ENCODE measurements around the gene OR52I2.

Gene OR52I2

DNA sequence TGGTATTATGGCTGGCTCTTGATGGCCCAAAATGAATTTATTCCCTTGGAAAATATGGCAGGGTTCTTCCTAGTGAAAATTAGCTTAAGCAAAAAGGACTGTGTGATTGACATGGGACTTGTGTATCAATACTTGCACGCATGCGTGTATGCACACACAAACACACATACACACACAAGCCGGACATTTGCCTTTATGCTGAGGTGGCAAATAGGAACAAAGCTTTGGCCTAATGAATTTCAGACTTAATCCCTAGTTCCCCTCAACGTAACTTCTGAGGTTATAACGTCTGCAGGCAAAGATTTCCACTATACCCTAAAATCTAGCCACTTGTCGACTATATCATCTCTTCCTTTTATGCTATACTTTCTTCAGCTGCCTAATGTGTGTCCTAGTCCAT lies 2.9 kb upstream of the OR52I2 start:
- Histone ChIP-seq H3K36me3 (ENCODE audit: control insufficient read depth in 4 of 4, insufficient read depth in 4 of 4, low read length in 3 of 4) (no peaks in the 10 kb centered on the region), H3K4me1 (ENCODE audit: control extremely low read depth in 1 of 4, control insufficient read depth in 4 of 4, insufficient read depth in 4 of 4, low read length in 3 of 4) (peaks cover 2 to 12% (median 7%) of the 10 kb centered on the region in 4 experiments), H3K27me3 (replicated peaks in 2 of 5; ENCODE audit: control insufficient read depth in 4 of 5, insufficient read depth in 5 of 5, low read length in 4 of 5) (peaks cover 0 to 37% (median 15%) of the 10 kb centered on the region in 5 experiments), H3K9me3 (ENCODE audit: control extremely low read depth in 1 of 5, control insufficient read depth in 4 of 5, insufficient read depth in 2 of 5, low read depth in 1 of 5, low read length in 4 of 5) (no peaks in the 10 kb centered on the region), H3K4me3 (ENCODE audit: control insufficient read depth in 1 of 7, extremely low read depth in 1 of 7, insufficient read depth in 4 of 7, low read depth in 2 of 7, low read length in 6 of 7) (no peak overlapping the region), H3K27ac (ENCODE audit: insufficient read depth in 1 of 2, low read depth in 1 of 2, low read length in 2 of 2, poor library complexity in 1 of 2, severe bottlenecking in 2 of 2) (no peak overlapping the region)
- DNase-seq = no peak
- ChIA-PET POLR2A (no interaction called here), CTCF (no interaction called here)
- WGBS (ENCODE audit: insufficient coverage) = 100% methylated on average over 6 of the region's 6 CpGs

DNA sequence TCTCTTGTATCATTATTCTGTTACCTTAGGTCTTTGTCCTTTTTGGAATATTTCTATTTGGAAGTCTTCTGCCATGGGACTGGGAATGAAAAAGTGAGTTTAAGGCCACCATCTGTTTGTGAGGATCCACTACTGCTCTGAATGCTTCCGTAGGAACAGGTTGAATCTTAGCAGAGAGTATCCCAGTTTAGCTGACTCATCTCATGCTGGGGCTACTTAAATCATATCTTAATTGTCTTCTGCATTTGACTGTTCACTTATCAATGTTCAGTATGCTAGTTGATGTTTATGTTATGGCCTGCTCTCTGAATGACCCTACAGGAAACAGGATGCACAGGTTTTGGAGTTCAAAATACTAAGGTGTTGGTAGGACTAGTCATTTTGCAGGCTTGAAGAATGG lies 1.4 kb upstream of the OR52I2 start:
- Histone ChIP-seq H3K27me3 (replicated peaks in 2 of 5; ENCODE audit: control insufficient read depth in 4 of 5, insufficient read depth in 5 of 5, low read length in 4 of 5) (peaks cover 0 to 26% (median 20%) of the 10 kb centered on the region in 5 experiments), H3K9me3 (ENCODE audit: control extremely low read depth in 1 of 5, control insufficient read depth in 4 of 5, insufficient read depth in 2 of 5, low read depth in 1 of 5, low read length in 4 of 5) (no peaks in the 10 kb centered on the region), H3K27ac (ENCODE audit: insufficient read depth in 1 of 2, low read depth in 1 of 2, low read length in 2 of 2, poor library complexity in 1 of 2, severe bottlenecking in 2 of 2) (no peak overlapping the region), H3K36me3 (ENCODE audit: control insufficient read depth in 4 of 4, insufficient read depth in 4 of 4, low read length in 3 of 4) (no peaks in the 10 kb centered on the region), H3K4me3 (ENCODE audit: control insufficient read depth in 1 of 7, extremely low read depth in 1 of 7, insufficient read depth in 4 of 7, low read depth in 2 of 7, low read length in 6 of 7) (no peak overlapping the region), H3K4me1 (ENCODE audit: control extremely low read depth in 1 of 4, control insufficient read depth in 4 of 4, insufficient read depth in 4 of 4, low read length in 3 of 4) (peaks cover 2 to 12% (median 7%) of the 10 kb centered on the region in 4 experiments)
- DNase-seq = no peak
- ChIA-PET POLR2A (no interaction called here), CTCF (interaction anchor here (0.6 kb wide), 1 partner anchor 43 kb away, joined by 4 read pairs; no protein-coding TSS in a partner anchor)
- no CpG with 5 or more reads among the region's 1 CpG for WGBS (ENCODE audit: insufficient coverage)

DNA sequence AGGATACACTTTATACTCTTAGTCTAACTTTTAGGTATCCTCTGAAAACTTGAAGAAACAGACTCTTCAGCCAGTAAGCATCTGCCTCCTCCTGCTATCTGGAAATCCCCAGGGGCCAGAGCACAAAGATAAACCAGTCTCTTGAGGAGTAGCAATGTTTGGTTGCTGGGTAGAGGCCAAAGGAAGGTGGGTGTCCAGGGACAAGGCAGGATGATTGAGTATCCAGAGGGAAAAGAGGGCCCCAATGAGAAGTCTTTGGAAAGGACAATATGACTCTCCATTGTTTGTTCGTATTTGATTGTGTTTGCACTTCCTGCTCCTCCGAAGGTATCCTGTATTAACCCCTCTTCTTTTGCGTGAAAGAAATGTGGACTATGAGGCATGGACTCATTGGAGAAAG lies 7.5 kb downstream of the OR52I2 start:
- H3K4me3 ChIP-seq (ENCODE audit: control insufficient read depth in 1 of 7, extremely low read depth in 1 of 7, insufficient read depth in 4 of 7, low read depth in 2 of 7, low read length in 6 of 7) = no peak overlapping the region
- H3K27ac ChIP-seq (ENCODE audit: insufficient read depth in 1 of 2, low read depth in 1 of 2, low read length in 2 of 2, poor library complexity in 1 of 2, severe bottlenecking in 2 of 2) = no peak overlapping the region
- H3K4me1 ChIP-seq (ENCODE audit: control extremely low read depth in 1 of 4, control insufficient read depth in 4 of 4, insufficient read depth in 4 of 4, low read length in 3 of 4) = no peaks in the 10 kb centered on the region
- no peaks in the 10 kb centered on the region for H3K36me3 ChIP-seq (ENCODE audit: control insufficient read depth in 4 of 4, insufficient read depth in 4 of 4, low read length in 3 of 4)
- ChIA-PET CTCF (no interaction called here), POLR2A (no interaction called here)
- H3K27me3 ChIP-seq (replicated peaks in 2 of 5; ENCODE audit: control insufficient read depth in 4 of 5, insufficient read depth in 5 of 5, low read length in 4 of 5) = peaks cover 0 to 8% (median 0%) of the 10 kb centered on the region in 5 experiments
- no peak for DNase-seq
- H3K9me3 ChIP-seq (ENCODE audit: control extremely low read depth in 1 of 5, control insufficient read depth in 4 of 5, insufficient read depth in 2 of 5, low read depth in 1 of 5, low read length in 4 of 5) = no peaks in the 10 kb centered on the region
- 75% methylated on average over 2 of the region's 3 CpGs for WGBS (ENCODE audit: insufficient coverage)

DNA sequence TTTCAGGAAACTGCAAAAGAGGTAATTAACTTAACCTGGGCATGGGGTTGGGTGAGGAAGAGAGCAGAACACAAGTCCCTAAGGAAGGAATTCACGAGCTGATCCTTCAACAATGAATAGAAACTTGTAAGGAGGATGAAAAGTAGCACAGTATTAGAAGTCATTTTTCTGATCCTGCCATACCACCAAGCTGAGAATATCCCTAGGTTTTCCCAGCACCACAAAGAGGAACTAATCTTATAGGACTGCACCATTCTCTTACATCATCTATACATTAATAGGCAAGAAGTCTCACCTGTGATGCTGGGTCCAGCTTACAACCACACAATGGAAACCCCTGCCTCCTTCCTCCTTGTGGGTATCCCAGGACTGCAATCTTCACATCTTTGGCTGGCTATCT lies 12.2 kb downstream of the OR52I2 start, which contains the start of gene OR52I1:
OR52I1 (plus strand) TSS at position 301 of the 400 bp plus-strand sequence; CDS start at position 301, 0 bp downstream.
- DNase-seq = no peak
- no peak within 1 kb of the TSS for H3K4me3 ChIP-seq (ENCODE audit: control insufficient read depth in 1 of 7, extremely low read depth in 1 of 7, insufficient read depth in 4 of 7, low read depth in 2 of 7, low read length in 6 of 7)
- peaks cover 0 to 15% (median 7%) of the 10 kb centered on the region in 4 experiments for H3K36me3 ChIP-seq (ENCODE audit: control insufficient read depth in 4 of 4, insufficient read depth in 4 of 4, low read length in 3 of 4)
- peaks cover 0 to 5% (median 0%) of the 10 kb centered on the region in 4 experiments for H3K4me1 ChIP-seq (ENCODE audit: control extremely low read depth in 1 of 4, control insufficient read depth in 4 of 4, insufficient read depth in 4 of 4, low read length in 3 of 4)
- WGBS (ENCODE audit: insufficient coverage) = no CpG with 5 or more reads among the region's 1 CpG
- ChIA-PET CTCF (interaction anchor here (1.8 kb wide), 1 partner anchor 406 kb away, joined by 4 read pairs; no protein-coding TSS in a partner anchor), POLR2A (no interaction called here)
- H3K9me3 ChIP-seq (ENCODE audit: control extremely low read depth in 1 of 5, control insufficient read depth in 4 of 5, insufficient read depth in 2 of 5, low read depth in 1 of 5, low read length in 4 of 5) = no peaks in the 10 kb centered on the region
- H3K27me3 ChIP-seq (replicated peaks in 2 of 5; ENCODE audit: control insufficient read depth in 4 of 5, insufficient read depth in 5 of 5, low read length in 4 of 5) = peaks cover 0 to 4% (median 0%) of the 10 kb centered on the region in 5 experiments
- no peak within 1 kb of the TSS for H3K27ac ChIP-seq (ENCODE audit: insufficient read depth in 1 of 2, low read depth in 1 of 2, low read length in 2 of 2, poor library complexity in 1 of 2, severe bottlenecking in 2 of 2)

DNA sequence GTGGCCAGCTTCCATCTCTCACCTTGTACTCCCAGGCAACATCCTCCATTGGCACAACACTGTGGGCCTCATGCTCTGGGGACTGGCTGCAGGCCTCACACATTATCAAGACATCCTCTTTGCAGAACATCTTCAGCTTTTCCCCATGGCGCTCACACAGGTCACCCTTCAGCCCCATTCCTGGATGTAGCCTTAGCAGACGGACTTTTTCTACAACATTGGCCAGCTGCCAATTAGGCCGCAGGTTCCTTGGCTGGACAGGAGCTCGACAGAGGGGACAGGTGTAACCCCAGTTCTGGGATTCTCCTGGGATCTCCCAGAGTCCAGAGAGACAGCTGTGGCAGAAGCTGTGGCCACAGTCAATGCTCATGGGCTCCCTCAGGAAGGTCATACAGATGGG lies 23.5 kb downstream of the OR52I2 start:
- Histone ChIP-seq H3K9me3 (ENCODE audit: control extremely low read depth in 1 of 5, control insufficient read depth in 4 of 5, insufficient read depth in 2 of 5, low read depth in 1 of 5, low read length in 4 of 5) (no peaks in the 10 kb centered on the region), H3K4me1 (ENCODE audit: control extremely low read depth in 1 of 4, control insufficient read depth in 4 of 4, insufficient read depth in 4 of 4, low read length in 3 of 4) (peaks cover 9 to 28% (median 17%) of the 10 kb centered on the region in 4 experiments), H3K36me3 (ENCODE audit: control insufficient read depth in 4 of 4, insufficient read depth in 4 of 4, low read length in 3 of 4) (peaks cover 14 to 51% (median 42%) of the 10 kb centered on the region in 4 experiments), H3K27me3 (replicated peaks in 2 of 5; ENCODE audit: control insufficient read depth in 4 of 5, insufficient read depth in 5 of 5, low read length in 4 of 5) (no peaks in the 10 kb centered on the region), H3K27ac (ENCODE audit: insufficient read depth in 1 of 2, low read depth in 1 of 2, low read length in 2 of 2, poor library complexity in 1 of 2, severe bottlenecking in 2 of 2) (no peak overlapping the region), H3K4me3 (ENCODE audit: control insufficient read depth in 1 of 7, extremely low read depth in 1 of 7, insufficient read depth in 4 of 7, low read depth in 2 of 7, low read length in 6 of 7) (no peak overlapping the region)
- CTCF ChIA-PET = no interaction called here
- no peak for DNase-seq
- WGBS (ENCODE audit: insufficient coverage) = 98% methylated on average over 4 of the region's 4 CpGs
- POLR2A ChIA-PET = no interaction called here

DNA sequence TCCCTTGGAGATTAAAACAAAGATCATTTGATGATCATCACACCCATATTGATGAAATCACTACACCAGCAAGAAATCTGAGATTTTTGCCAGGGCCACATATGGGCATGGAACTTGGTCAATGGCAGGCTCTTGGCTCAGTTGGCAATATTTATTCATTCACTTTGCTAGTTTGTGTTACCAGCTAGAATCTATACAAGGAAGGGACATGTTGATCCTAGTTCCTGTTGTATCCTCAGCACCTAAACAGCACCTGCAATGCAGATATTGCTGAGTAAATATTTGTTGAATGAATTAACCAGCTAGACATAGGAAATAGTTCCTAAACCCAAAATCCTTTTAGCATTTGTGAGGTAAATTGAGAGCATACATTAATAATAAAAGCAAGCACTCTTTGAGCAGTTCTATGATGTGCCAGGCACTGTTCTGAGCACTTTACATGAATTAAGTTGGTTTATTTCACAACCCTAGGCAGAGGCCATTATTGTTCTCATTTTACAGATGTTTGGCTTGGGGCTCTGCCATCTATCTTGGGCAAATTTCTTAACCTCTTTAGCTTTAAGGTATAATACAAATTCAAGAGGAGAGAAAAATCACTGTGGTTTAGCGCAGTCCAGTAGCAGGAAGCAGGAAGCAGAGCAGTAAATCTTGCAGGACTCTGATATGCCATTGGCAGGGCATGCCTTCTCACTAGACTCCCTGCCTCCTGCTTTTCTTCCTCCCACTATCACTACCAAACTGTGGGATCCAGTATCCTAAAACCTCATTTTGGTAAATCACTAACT lies 24.9 kb downstream of the OR52I2 start:
- DNase-seq = peak in 2 of 3 donors; percentile 19 to 34
- POLR2A ChIA-PET = no interaction called here
- Histone ChIP-seq H3K27ac (ENCODE audit: insufficient read depth in 1 of 2, low read depth in 1 of 2, low read length in 2 of 2, poor library complexity in 1 of 2, severe bottlenecking in 2 of 2) (no peak overlapping the region), H3K36me3 (ENCODE audit: control insufficient read depth in 4 of 4, insufficient read depth in 4 of 4, low read length in 3 of 4) (peaks cover 7 to 37% (median 30%) of the 10 kb centered on the region in 4 experiments), H3K4me1 (ENCODE audit: control extremely low read depth in 1 of 4, control insufficient read depth in 4 of 4, insufficient read depth in 4 of 4, low read length in 3 of 4) (peaks cover 15 to 31% (median 22%) of the 10 kb centered on the region in 4 experiments), H3K9me3 (ENCODE audit: control extremely low read depth in 1 of 5, control insufficient read depth in 4 of 5, insufficient read depth in 2 of 5, low read depth in 1 of 5, low read length in 4 of 5) (no peaks in the 10 kb centered on the region), H3K4me3 (ENCODE audit: control insufficient read depth in 1 of 7, extremely low read depth in 1 of 7, insufficient read depth in 4 of 7, low read depth in 2 of 7, low read length in 6 of 7) (peak overlapping the region in 6 of 7 experiments; percentile 81 to 92 (median 88)), H3K27me3 (replicated peaks in 2 of 5; ENCODE audit: control insufficient read depth in 4 of 5, insufficient read depth in 5 of 5, low read length in 4 of 5) (no peaks in the 10 kb centered on the region)
- no CpG with 5 or more reads among the region's 1 CpG for WGBS (ENCODE audit: insufficient coverage)
- CTCF ChIA-PET = interaction anchor here (0.7 to 1.4 kb wide), 3 partner anchors 21 to 113 kb away, joined by 3 to 4 read pairs (median 3); partner anchors contain the start of gene OR51D1

DNA sequence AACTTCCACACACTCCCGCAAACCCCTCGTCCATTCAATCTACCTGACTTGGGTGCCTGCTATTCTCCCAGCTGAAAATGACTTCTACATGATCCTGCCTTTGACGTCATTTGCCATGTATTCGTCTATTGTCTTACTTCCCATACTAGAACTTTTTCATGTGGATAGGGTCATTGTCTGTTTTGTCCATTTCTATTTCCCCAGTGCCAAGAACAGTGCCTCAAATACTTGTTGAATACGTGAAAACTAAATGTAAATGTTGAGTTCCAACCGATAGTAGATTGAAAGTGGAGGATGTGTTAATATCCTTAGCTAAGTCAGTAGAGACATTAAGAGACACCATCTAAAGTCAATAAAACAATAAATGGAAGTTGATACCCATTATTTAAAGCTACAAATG lies 25.6 kb downstream of the OR52I2 start:
- no peaks in the 10 kb centered on the region for H3K9me3 ChIP-seq (ENCODE audit: control extremely low read depth in 1 of 5, control insufficient read depth in 4 of 5, insufficient read depth in 2 of 5, low read depth in 1 of 5, low read length in 4 of 5)
- ChIA-PET POLR2A (no interaction called here), CTCF (interaction anchor here (1.1 kb wide), 1 partner anchor 30 kb away, joined by 3 read pairs; the partner anchor contains the start of gene OR51D1)
- peak overlapping the region in 1 of 2 experiments; percentile 93 for H3K27ac ChIP-seq (ENCODE audit: insufficient read depth in 1 of 2, low read depth in 1 of 2, low read length in 2 of 2, poor library complexity in 1 of 2, severe bottlenecking in 2 of 2)
- H3K27me3 ChIP-seq (replicated peaks in 2 of 5; ENCODE audit: control insufficient read depth in 4 of 5, insufficient read depth in 5 of 5, low read length in 4 of 5) = no peaks in the 10 kb centered on the region
- H3K4me3 ChIP-seq (ENCODE audit: control insufficient read depth in 1 of 7, extremely low read depth in 1 of 7, insufficient read depth in 4 of 7, low read depth in 2 of 7, low read length in 6 of 7) = peak overlapping the region in 6 of 7 experiments; percentile 81 to 92 (median 88)
- DNase-seq = peak in 2 of 3 donors; percentile 31 to 46
- peaks cover 15 to 31% (median 22%) of the 10 kb centered on the region in 4 experiments for H3K4me1 ChIP-seq (ENCODE audit: control extremely low read depth in 1 of 4, control insufficient read depth in 4 of 4, insufficient read depth in 4 of 4, low read length in 3 of 4)
- peaks cover 4 to 30% (median 23%) of the 10 kb centered on the region in 4 experiments for H3K36me3 ChIP-seq (ENCODE audit: control insufficient read depth in 4 of 4, insufficient read depth in 4 of 4, low read length in 3 of 4)
- WGBS (ENCODE audit: insufficient coverage) = 11% methylated on average over 3 of the region's 6 CpGs

Measured in common myeloid progenitor, CD34-positive (primary cell).